Stimulated activated CD8-positive, alpha-beta memory T cell treated with anti-CD3 and anti-CD28 coated beads, Interleukin-15, amount 100 ng/mL, for 48 hours (primary cell): ENCODE measurements around the gene EMILIN1.
"Not testable (repeated sequence)": the region's sequence is repeated elsewhere in the genome, so short reads cannot be mapped to it uniquely, and the experiment has no call there.

Experiments used
- DNase-seq, 2 donors: peaks; one replicate each; pipeline ENCODE4 v3.0.0-alpha.2; 2020; ENCODE audit warnings: low read depth in 2 of 2

Gene EMILIN1

DNA sequence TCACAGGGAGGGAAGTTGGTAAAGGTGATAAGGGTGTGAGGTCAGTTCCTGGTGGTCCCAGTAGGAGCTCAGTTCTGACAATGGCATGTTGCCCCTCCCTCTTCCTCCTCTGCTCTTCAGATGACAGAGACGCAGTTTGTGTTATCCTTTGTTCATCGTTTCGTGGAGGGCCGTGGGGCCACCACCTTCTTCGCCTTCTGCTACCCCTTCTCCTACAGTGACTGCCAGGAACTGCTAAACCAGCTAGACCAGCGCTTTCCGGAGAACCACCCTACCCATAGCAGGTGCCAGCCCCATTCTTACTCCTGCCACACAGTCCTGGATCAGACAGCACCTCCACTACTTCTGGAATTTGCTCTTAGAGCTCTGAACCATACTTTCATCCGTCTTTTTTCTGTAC lies 24.6 kb upstream of the EMILIN1 start:
- DNase-seq = no peak

GRCh38 chr2:27054721-27055120 lies 23.7 kb upstream of the EMILIN1 start:
- DNase-seq = no peak

DNA sequence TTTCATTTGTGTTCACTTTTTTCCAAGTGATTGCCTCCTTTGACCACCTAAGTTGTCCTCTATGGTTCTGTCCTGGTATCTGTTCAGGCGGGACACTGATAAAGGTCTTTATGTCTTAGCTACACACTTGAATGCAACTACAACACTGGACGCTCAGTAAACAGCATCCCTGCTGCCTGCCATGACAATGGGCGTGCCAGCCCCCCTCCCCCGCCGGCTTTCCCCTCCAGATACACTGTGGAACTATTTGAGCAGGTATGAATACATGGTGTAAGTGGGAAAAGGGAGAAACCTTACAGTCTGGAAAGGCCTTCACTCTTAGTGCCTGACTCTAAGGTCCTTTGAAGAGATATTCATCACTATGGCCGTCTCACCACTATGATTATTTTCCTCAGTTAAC lies 21.2 kb upstream of the EMILIN1 start:
- DNase-seq = no peak

- no peak for DNase-seq
Observed at GRCh38 chr2:27058210-27058609, 20.2 kb upstream of the EMILIN1 start.

DNA sequence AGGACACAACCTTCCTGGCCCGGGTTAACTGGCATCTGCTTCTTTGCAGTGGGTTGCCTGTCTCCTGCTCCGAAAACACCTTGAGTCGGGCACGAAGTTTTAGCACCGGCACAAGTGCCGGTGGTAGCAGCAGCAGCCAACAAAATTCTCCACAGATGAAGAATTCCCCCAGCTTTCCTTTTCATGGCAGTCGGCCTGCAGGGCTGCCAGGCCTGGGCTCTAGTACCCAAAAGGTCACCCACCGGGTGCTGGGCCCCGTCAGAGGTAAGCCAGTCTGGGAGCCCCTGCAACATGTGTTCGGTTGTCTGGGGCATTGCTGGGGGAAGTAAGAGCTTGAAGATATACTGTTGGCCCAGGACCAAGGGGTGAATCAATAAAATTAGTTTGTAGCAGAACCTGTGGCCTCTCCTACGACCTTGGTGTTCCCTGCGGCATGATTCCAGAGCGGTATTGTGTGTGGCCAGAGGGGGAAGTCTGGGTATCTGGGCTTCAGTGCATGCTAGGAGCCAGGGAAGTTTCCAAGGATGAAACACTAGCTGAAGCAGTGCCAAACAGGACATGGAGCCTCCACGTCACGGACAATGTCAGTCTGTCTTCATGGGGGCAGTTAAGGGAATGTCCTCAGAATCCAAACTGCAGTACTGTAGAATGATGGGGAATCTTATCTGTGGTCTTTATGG lies 19.1 kb upstream of the EMILIN1 start:
- no peak for DNase-seq

DNA sequence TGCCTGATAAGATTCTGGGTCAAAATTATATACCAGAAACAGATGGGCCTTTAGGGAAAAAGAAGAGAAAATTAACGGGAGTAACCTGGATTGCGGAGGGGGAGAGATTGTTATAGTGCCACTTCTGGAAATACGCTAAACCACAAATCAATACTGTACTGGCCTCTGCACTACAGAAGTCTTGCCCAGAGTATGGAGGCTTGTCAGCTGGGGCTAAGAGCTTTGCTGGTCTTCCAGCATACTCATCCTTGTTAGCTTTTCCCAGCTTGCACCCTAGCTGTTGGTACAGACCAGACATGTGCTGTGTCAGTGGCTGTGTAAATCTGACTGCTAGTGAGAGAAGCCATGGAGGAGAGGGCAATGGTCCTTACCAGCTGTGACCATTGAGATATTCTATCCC lies 18.1 kb upstream of the EMILIN1 start:
- DNase-seq = no peak

DNA sequence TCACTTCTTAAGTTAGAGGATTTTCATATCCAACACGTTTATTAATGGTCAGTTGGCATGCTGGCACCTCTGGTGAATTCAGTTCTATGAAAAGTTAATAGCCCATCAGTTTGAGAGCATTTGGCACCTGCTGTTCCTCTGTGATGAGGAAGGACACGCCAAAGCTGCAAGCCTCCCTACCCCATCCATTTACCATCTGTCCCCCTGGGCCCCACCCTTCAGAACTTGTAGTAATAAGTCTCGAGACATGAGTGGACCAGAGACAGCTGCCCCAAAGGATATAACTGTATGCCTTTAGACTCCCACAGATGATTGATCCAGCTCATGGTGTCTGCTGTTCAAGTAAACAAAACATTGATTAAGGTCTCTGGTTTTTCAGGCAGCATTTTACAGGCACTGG lies 13.3 kb upstream of the EMILIN1 start:
- DNase-seq = no peak

GRCh38 chr2:27067385-27067784 lies 11.0 kb upstream of the EMILIN1 start:
- no peak for DNase-seq

- no peak for DNase-seq
Observed at GRCh38 chr2:27069436-27069835, 9.0 kb upstream of the EMILIN1 start.

- DNase-seq = no peak
Observed at GRCh38 chr2:27069961-27070618, 8.3 kb upstream of the EMILIN1 start.

- DNase-seq = no peak
Observed at GRCh38 chr2:27070653-27071276, 7.7 kb upstream of the EMILIN1 start.

DNA sequence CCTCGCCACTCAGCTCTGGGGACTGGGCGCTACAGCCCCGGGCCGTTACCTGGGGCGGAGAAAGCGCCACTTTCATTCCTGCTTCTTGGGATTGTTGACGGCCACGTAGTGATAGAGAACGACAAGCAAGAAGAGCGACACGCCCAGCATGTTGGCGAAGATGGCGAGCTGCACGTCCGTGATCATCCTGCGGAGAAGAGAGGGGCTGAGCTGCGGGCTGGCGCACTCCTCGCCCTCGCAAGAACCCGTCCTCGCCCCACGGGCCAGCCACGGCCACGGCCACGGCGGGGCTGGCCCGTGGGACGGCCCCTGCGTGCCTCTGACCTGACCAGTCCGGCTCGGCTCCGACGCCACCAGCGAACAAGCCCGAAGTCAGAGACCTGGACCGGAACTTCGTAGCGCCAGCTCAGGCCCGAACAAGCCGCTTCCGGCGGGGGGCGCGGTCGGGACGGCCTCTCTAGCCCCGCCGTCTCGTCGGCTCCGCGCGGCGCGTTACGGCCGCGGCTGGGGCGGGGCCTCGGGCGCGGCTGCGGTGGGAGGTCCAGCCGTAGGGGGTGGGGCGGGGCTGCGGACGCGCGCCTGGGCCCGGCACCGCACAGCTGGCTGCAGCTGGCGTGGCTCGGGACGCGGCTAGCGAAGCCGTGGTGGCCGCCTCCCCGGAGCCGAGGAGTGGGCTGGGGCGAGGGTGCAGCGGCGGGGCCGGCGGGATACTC lies 7.0 kb upstream of the EMILIN1 start, which contains the start of gene OST4:
Gene OST4, minus strand, starts transcription at position 378 of the 713 bp plus-strand sequence.
- DNase-seq = peak; percentile 90 to 91

DNA sequence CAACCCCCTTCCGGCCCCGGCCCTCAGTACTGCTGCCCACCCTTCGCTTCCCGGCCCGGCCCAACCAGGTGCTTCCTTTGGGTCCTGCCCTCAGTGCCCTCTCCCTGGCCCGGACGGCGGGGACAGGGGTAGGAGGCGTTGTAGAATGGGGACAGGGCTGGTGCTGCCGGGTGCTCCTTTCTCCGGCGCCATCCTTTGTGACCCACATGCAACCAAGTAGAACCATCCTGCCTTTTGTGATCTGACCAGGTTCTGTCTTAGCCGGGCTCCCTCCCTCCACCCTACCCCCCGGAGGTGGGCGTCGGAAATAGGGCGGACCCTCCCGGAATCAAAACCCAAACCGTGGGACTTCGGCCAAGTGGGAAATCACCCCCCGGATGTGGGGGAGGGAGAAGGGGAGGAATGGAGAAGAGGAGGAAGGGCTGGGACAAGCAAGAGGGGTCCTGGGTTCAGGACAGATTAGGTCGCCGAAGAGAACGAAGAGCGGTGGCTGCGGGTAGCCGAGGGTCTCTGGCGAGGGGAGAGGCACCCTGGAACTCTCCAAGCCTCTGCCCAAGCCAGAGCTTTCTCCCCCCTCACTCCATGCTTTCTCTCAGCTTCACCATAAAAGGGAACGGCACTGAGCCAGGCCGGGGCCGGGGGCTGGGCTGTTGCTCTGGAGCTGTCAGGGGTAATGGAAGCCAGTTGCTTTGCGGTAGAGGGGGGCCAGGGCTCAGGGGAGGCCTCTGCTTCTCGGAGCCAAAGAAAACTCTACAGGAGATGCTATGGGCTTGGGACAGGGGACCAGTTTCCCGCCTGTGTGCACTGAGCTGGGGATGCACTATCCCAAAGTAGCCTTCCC lies 6.2 kb upstream of the EMILIN1 start:
- DNase-seq = no peak

DNA sequence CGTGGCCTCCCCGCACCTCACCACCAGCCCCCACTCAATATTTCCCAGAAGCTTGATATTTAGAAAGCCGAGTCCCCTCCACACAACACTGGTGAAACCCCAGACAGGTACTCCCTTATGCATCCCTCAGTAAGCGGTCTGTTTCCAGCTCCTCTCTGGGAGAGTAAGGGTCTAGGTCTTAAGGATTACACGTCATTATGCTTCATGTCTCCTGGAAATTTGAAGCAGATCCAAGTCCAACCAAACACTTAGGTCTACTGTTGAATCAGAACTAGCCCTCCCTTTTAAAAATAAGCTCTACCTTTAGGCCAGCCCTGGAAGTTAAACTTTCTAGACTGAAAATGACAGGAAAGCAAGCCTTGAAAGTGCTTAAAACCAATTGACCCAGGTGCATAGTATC lies 5.5 kb upstream of the EMILIN1 start:
- no peak for DNase-seq

- no peak for DNase-seq
Observed at GRCh38 chr2:27073782-27074181, 4.6 kb upstream of the EMILIN1 start.

GRCh38 chr2:27074738-27075565 lies 3.5 kb upstream of the EMILIN1 start:
- DNase-seq = no peak

DNA sequence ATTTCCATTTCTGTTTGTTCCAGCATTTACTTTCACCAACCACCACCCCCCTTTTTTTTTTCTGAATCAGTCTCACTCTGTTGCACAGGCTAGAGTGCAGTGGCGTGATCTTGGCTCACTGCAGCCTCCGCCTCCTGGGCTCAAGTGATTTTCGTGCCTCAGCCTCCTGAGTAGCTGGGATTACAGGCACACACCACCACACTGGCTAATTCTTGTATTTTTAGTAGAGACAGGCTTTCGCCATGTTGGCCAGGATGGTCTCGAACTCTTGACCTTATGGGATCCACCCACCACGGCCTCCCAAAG lies 2.9 kb upstream of the EMILIN1 start:
- DNase-seq = not testable (repeated sequence)

DNA sequence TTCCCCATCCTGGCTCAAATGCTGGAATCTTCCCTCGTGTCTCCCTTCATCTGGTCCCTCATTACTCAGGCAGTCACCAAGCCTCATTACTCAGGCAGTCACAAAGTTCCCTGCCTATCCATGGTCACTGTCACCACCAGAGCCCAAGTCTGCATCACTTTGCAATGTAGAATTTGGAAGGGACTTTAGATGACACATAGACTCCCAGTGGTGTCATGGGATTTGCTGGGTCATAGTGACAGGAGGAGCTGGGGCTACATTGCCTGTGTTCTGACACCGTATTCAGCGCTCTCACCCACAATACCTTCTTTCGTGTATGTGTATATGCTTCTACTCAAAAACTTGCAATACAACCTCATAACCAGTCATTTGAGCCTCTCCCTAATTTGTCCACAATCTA lies 2.1 kb upstream of the EMILIN1 start:
- DNase-seq = no peak

GRCh38 chr2:27077231-27077630 lies 1.2 kb upstream of the EMILIN1 start:
- no peak for DNase-seq

- DNase-seq = no peak
Observed at GRCh38 chr2:27079233-27080139, 1.1 kb downstream of the EMILIN1 start.
